ENCODE results near the gene TPCN2.
A peak's percentile ranks its signal among the peaks of the same experiment; 100 is the strongest.

TPCN2 gene

DNA sequence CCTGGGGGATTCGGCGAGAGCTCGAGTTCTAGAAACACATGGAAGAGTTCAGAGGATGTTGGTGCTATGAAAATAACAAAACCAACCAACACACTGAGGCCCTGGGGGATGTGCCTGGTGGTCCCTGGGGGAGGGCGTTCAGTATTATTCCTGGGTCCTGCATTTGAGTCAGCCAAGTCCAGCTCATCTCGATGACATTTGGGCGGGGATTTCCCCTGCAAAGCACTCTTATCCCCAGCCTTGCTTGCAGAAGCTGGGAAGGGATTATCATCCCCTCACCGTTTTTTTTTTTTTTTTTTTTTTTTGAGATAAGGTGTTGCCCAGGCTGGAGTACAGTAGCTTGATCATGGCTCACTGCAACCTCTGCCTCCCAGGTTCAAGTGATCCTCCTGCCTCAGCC, 104.9 kb downstream of the TPCN2 start:
- DNase-seq (ENCODE audit: low read depth), result no peak
- no peak overlapping the region for H3K4me3 ChIP-seq (ENCODE audit: low read depth, low read length)

DNA sequence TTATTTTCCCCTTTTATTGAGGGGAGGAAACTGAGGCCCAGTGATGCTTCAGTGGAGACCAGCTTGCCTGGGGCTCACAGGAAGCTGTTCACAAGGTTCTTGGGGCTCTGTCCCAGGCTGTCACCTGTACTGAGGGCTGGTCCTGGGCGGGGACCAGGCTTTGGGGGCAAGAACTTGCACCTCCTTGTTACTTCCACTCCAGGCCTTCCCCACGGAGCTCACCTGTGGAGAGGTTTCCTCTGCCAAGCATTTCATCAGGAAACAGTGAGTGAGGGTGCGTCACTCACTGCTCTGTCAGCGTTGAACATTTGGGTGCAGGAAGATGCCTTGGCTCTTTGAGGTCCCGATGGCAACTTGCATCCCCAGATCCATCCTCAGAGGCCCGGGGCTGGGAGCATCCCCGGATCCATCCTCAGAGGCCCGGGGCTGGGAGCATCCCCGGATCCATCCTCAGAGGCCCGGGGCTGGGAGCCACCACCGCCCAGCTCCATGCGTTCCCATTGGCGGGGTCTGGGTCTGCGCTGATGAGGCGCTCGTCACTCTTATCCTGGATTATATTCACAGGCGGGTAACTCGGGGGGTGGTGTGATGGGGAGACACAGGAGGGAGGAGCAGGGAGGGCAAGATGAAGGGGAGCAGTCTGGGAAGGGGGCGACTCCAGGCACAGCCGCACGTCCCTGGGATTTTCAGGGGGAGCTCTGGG, 105.6 kb downstream of the TPCN2 start:
- no peak for DNase-seq (ENCODE audit: low read depth)
- no peak overlapping the region for H3K4me3 ChIP-seq (ENCODE audit: low read depth, low read length)

DNA sequence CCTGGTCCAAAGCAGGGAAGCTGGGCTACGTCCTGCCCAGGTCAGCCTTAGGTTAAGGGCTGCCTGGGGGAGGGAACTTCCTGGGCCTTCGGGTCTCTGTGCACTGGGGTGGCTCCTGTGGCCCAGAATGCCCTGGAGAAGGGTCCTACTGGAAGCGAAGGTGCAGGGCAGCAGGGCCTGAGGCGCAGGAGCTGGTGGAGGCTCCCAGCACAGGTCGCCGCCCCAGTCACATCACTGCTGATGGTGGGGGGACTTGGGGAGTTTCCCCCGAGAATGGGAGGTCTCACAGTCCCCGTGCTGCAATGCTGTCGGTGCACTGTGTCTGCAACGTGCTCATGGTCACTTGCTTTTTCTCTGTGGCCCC, 106.2 kb downstream of the TPCN2 start:
- no peak overlapping the region for H3K4me3 ChIP-seq (ENCODE audit: low read depth, low read length)
- no peak for DNase-seq (ENCODE audit: low read depth)

DNA sequence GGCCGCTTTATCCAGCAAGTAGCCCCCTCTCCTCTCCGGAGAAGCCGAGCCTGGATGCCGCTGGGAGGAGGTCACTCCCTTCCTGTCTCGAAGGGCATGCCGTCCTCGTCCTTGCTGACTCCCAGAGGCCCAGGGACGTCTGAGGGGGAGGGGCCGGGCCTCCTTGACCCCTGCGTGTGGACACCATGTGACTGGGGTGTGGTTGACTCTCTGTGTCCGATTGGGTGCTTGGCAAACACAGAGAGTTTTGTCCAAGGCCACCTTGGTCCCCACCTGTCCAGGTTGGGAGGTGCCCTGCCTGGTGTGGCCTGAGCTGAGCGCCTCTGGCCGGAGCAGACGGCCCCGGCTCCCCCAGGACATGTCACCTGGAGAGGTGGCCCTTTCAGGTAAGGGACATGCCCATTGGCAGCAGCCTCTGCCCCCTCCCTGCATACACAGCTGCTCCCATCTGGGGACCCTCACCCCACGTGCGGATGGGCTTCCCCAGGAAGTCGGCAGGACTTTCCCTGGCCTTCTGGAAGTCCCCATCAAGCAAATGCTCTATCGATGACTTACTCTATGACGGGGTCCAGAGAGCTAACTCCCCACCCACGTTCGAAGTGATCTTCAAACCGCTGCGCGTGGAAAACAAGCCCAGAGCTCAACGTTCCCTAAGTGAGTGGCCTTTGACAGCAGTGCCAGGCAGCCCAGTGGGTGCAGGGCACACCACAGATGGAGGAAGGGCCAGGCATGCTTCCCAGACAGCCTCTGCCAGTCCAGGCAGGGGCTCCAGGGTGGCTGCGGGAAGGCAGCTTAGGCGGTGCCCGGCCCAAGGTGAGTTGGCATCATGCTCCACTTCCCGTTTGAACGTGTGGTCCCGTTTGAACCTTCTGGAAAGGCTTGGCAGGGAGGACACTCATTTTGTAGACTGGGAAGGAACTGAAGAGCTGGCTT, 106.8 kb downstream of the TPCN2 start, which contains the start of gene SMIM38:
Gene SMIM38, plus strand, starts transcription at position 634 of the 933 bp plus-strand sequence. CDS start 1,912 bp downstream, outside the sequence.
- no peak for DNase-seq (ENCODE audit: low read depth)
- H3K4me3 ChIP-seq (ENCODE audit: low read depth, low read length), result no peak within 1 kb of the TSS

DNA sequence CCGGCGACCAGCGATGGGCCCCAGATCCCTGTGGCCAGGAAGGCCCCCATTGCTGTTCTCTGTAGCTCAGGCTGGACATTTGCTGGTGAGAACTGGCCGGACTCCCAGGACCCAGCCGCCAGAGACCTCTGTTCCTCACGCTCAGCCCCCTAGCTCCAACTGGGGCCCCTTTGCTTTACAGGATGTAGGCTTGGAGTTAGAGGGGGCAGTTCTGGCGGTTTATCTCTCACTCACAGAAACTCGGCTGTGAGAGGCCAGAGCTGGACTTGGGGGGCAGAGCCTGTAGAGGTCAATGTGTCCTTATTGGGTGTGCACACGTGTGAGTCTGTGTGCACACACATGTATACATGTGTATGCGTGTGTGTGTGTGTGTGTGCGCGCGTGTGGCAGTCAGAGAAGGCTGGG, 107.5 kb downstream of the TPCN2 start:
- H3K4me3 ChIP-seq (ENCODE audit: low read depth, low read length), result no peak overlapping the region
- no peak for DNase-seq (ENCODE audit: low read depth)

DNA sequence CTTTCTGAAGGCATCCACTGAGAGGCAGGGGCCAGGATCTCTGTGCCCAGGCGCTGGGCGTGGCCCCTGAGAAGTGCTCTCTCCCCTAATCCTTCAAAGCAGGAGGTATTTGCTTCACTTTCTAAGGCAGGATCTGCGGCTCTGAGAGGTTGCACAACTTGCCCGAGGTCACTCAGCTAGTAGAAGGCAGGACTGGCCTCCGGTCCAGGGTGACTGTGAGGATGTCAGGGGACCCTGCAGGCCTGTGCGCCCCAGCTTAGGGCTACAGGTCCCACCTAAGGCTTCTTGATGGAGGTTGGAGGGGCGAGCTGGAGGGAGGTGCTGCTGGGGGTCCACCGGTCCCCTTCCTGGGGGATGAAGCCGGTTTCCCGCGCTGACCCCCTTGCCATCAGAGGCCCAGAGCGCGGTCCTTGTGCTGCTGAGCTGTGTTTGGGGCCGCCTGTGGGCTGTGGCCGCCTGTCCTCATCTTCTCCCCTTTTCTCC, 108.0 kb downstream of the TPCN2 start:
- DNase-seq (ENCODE audit: low read depth), result no peak
- no peak overlapping the region for H3K4me3 ChIP-seq (ENCODE audit: low read depth, low read length)

DNA sequence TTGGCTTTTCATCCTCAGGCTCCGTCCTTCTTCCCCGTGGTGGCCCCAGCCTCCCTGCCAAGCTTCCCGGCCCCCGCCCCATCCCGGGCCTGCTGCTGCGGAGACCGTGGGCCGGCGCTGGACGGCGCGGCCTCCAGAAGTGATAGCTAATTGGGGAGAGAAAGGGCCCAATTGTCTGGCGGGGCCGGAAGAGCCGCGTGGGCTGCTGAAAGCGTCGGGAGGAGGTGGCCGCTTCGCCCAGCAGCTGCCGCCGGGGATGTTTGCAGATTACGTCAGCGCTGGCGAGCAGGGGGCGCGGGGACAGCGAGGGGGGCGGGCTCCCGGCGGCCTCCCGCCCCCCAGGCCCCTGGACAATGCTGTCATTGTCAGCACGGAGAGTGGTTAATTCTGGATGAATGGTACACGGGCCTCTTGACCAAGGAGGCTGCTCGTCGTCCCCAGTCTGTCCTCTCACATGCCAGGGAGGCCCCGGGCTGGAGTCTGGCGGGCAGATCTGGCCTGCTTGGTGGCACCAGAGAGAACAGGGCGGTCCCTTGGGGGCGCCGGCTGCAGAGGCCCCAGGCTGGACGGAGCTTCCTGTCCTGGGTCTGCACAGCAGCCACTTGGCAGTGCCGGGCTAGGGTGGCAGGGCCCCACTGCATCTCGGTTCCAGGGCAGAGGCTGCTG, 108.6 kb downstream of the TPCN2 start:
- DNase-seq (ENCODE audit: low read depth), result no peak
- H3K4me3 ChIP-seq (ENCODE audit: low read depth, low read length), result no peak overlapping the region

DNA sequence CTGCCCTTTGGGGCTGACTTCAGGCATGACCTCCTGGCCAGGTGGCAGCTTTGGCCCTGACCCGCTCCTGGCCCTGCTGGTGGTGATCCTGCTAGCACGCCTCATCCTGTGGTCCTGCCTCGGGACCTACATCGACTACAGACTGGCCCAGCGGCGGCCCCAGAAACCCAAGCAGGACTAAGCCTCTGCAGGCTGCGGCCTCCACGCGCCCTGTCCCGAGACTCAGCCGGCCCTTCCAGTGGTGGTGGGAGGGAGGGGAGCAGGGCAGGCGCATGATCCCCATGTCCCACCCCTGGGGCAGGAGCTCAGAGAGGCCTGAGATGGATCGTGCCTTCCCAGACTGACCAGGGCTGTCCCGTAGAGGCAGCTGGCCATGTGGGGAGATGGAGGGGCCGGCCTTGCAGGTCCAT, 109.1 kb downstream of the TPCN2 start:
- no peak overlapping the region for H3K4me3 ChIP-seq (ENCODE audit: low read depth, low read length)
- DNase-seq (ENCODE audit: low read depth), result no peak

DNA sequence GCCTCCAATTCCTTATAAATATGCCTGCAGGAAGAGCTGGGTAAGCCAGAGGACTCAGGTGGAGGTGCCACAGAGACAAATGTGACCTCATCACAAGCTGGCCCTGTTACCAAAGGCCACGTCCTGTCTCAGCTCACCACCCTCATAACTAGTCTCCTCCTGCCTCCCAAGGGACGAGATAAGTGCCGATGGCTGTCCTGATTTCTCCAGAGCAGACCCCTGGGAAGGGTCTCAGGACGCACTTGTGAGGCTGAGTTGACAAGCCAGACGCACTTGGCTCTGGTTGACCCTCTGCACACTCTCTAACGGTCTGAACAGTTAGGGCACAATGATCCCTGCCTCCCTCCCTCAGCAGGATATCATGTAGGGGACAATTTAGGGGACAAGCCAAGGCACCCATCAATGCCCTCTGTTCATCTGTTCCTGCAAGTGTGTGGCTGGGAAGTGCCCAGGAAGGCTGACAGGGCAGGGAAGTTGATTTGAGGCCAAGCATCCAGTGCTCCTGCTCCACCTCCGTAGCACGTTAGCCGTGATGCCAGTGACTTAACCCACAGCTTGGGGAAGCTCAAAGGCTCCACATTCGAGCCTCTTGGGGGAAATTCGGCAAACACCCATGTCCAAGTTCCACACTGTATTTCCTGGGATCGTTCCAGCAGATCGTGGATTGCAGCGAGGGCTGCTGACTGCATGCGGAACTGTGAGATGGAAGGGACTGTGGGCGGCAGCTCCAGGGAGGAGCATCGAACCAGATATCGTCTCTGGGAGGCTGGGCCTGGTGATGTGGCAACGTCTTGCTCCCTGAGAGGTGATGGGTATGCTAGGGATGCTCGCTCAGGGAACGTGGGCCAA, 109.8 kb downstream of the TPCN2 start:
- DNase-seq (ENCODE audit: low read depth), result no peak
- H3K4me3 ChIP-seq (ENCODE audit: low read depth, low read length), result no peak overlapping the region

DNA sequence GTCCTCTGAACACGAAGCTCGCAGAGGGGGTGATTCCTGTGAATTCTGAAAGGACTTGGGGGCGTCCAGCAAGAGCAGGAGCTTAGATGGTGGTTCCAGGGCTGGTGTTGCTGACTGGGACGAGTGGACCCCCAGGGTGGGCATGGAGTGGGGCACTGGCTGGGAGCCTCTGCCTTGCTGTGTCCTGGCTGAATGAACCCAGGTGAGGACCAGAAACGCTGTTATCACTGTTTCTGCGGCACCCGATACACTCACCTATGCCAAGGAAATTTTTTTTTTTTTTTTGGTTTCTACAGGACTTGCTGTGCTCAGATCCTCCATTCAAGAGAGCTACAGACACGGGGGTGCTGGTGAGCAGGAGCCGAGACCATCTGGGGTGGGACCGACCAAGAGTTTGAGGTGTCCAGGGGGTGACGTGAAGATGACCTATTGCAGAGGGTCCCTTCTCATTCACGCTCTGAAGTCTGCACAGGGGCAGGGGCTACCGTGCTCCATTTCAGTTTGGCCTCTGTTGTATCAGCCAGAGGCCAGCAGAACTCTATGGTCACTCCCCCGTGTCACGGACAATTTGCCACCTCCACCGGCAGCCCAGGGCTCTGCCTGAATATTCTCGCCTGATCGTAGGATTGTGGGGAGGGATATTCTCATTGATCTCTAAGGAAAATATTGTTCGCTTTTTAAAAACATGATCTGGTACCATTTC, 110.6 kb downstream of the TPCN2 start:
- no peak for DNase-seq (ENCODE audit: low read depth)
- no peak overlapping the region for H3K4me3 ChIP-seq (ENCODE audit: low read depth, low read length)

DNA sequence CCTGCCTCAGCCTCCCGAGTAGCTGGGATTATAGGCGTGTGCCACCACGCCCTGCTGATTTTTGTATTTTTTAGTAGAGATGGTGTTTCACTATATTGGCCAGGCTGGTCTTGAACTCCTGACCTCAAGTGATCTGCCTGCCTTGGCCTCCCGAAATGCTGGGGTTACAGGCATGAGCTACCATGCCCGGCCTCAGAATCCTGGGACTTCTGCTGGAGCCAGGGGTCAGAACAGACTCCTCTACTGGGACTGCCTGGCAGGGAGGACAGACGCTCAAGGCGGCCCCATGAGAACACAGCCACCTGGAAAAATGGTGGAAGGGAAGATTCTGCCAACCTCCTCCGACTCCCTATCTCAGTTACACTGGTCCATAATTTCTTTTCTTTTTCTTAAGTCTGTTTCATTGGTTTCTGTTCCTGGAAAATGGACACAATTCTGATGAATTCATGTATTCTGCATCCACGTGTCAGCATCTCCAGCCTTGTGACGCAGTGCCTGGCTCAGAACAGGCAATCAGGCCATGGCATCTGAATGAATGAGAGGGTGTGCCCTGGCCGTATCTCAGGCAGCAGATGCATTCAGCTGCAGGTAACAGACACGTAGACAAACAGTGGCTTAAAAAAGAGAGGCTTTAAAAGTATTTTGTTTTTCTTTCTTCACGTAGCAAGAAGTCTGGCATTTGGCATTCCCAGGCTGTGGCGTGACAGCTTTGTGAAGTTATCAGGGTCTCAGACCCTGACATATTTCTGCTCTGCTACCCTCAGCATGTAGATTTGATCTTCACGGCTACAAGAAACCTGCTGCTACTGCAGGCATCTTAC, 111.8 kb downstream of the TPCN2 start:
- H3K4me3 ChIP-seq (ENCODE audit: low read depth, low read length), result no peak overlapping the region
- DNase-seq (ENCODE audit: low read depth), result no peak

DNA sequence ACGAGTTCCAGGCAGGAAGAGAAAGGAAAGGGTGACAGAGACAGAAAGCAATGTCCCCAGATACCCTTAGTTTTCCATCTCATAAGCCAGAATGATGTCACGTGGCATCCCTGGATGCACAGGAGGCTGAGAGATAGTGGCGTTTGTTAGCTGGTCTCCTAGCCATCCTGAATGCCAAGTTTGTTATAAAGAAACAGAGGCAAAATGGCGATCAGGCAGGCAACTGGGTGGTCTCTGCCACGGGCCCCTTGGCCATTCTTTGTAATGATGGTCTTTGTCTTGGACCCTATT, 112.3 kb downstream of the TPCN2 start:
- DNase-seq (ENCODE audit: low read depth), result no peak
- H3K4me3 ChIP-seq (ENCODE audit: low read depth, low read length), result no peak overlapping the region

DNA sequence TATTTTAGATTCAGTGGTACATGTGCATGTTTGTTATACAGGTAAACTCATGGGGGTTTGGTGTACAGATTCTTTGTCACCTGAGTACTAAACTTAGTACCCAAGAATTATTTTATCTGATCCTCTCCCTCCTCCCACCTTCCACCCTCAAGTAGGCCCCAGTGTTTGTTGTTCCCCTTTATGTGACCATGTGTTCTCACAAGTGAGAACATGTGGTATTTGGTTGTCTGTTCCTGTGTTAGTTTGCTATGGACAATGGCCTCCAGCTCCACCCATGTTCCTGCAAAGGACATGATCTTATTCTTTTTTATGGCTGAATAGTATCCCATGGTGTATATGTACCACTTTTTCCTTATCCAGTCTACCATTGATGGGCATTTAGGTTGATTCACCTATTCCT, 113.8 kb downstream of the TPCN2 start:
- no peak overlapping the region for H3K4me3 ChIP-seq (ENCODE audit: low read depth, low read length)
- no peak for DNase-seq (ENCODE audit: low read depth)

DNA sequence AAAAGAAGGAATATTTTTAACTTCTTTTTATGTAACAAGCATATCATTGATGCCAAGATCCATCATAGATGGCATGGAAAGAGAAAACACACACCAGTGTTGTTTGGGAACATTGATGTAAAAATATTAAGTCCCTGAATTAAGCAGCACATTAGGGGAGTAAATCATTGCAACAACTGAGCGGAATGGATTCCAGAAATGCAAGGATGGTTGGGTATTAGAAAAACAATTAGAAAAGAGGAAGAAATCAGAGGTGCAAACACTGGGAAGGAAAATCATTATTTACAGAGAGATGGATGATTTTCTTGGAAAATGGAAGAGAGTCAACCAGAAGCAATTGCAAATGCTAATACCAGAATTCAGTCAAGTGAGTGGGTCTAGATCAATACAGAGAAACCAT, 115.1 kb downstream of the TPCN2 start:
- H3K4me3 ChIP-seq (ENCODE audit: low read depth, low read length), result no peak overlapping the region
- no peak for DNase-seq (ENCODE audit: low read depth)

DNA sequence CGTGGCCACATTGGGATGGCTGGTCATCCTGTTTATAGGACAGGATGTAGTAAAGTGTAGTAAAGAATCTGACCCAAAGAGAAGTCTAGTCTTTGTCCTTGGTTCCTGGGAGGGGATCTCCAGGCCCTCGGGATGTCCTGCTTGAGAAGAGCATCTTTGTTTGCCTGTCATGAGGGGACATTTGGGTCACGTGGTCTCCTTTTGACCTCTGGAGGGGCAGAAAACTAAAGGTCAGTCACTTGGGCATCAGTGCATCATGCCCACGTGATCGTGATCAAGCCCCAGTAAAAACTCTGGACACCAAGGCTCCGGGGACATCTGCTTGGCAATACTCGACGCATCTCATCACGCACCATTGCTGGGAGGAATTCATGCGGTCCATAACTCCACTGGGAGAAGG, 116.1 kb downstream of the TPCN2 start:
- H3K4me3 ChIP-seq (ENCODE audit: low read depth, low read length), result no peak overlapping the region
- no peak for DNase-seq (ENCODE audit: low read depth)

DNA sequence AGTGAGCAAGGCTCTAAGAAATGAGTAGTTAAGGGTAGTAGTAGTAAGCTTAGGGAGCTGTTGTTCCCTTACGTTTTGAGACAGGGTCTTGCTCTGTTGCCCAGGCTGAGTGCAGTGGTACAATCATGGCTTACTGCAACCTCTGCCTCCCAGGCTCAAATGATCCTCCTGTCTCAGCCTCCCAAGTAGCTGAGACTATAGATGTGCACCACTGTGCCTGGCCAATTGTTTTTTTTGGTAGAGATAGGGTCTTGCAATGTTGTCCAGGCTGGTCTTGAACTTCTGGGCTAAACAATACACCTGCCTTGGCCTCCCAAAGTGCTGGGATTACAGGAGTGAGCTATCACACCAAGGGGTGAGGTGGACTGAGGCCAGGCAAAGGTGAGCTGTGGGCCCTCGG, 117.0 kb downstream of the TPCN2 start:
- no peak for DNase-seq (ENCODE audit: low read depth)

DNA sequence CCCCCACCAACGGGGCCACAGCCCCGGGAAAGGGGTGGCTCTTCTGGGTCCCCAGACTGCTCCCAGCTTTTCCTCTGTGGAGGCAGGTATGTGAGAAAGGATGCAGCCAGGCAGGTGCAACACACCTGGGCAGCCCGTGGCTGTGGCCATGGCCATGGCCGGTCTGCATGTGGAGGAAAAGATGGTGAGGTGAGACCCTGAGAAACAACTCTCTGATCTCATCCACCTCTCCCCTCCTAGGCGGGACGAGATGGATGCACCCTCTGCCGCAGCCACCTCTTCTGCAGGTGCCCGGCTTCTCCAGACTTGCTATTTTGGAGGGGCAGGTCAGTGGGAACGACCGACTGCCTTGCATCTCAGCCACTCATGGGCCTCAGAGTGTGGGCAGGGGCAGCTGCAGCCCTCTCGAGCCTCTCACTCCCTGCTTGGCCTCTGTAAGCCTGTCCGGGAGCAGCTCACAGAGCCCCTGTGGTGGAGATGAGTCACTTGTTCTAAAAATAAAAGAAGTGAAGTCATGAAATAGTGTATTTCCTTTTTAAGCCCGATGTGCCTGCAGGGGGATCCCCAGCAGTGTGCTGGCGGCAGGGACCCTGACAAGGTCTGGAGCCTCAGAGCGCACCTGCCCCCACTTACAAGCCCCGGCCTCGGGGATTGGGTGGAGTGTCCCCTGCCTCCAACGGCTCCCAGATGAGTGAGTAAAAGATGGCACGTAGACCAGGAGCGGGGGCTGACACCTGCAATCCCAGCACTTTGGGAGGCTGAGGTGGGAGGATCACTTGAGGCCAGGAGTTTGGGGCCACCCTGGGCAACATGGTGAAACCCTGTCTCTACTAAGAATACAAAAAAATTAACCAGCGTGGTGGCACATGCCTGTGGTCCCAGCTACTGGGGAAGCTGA, 117.7 kb downstream of the TPCN2 start:
- no peak overlapping the region for H3K4me3 ChIP-seq (ENCODE audit: low read depth, low read length)
- DNase-seq (ENCODE audit: low read depth), result peak; percentile 52

More for the DNA sequence above, 117.0 kb downstream of the TPCN2 start:
- H3K4me3 ChIP-seq (ENCODE audit: low read depth, low read length), result no peak overlapping the region

All from skeletal muscle cell (primary cell).